ENCODE results near the gene SSX2IP. TPM values are rescaled to one million over a fixed set of nuclear protein-coding genes. Genes with fewer than 3 reads are reported as not detected.

The SSX2IP gene
- total and polyA plus RNA-seq, 9 of the 15 experiments (the other 6 are each of a cell fraction or from before 2014, with no cell fraction given), result 20.6 to 96.7 (median 61.7) TPM

GRCh38 chr1:84690397-84691121, at the start of gene SSX2IP (continued):
- TF ChIP-seq CBX1 (IDR thresholded peaks at IDR 0.05; ENCODE audit: low read depth), result 0 out of 2 replicates have a peak, but pooled peaks have one; percentile 3
- no peak for TF ChIP-seq RBM22 (IDR thresholded peaks at IDR 0.05; ENCODE audit: low read depth, low read length, poor library complexity, severe bottlenecking)
- no peak for TF ChIP-seq CHD1 (IDR thresholded peaks at IDR 0.05; ENCODE audit: low read length)
- peak; percentile 61; the same call in 1 of the 2 replicates for TF ChIP-seq GABPB1 (CRISPR knock-in tag; IDR thresholded peaks at IDR 0.05)
- TF ChIP-seq NFYB (IDR thresholded peaks at IDR 0.05; ENCODE audit: extremely low read depth, insufficient read length), result peak; percentile 84
- no peak for TF ChIP-seq NR2F6 (CRISPR knock-in tag; IDR thresholded peaks at IDR 0.05)
- peak; percentile 83; the same call in 1 of the 2 replicates for TF ChIP-seq XRCC5 (IDR thresholded peaks at IDR 0.05; ENCODE audit: low read depth, low read length)
- no peak for TF ChIP-seq BCOR (IDR thresholded peaks at IDR 0.05)
- no peak for TF ChIP-seq SFPQ (IDR thresholded peaks at IDR 0.05; ENCODE audit: low read depth, low read length)
- no peak for TF ChIP-seq TFAM (CRISPR knock-in tag; conservative IDR thresholded peaks at IDR 0.05)
- TF ChIP-seq ZNF507 (tag; conservative IDR thresholded peaks at IDR 0.05), result no peak
- no peak for TF ChIP-seq ESRRB (CRISPR knock-in tag; IDR thresholded peaks at IDR 0.05; ENCODE audit: borderline replicate concordance)
- no peak for TF ChIP-seq MAFF (IDR thresholded peaks at IDR 0.05; ENCODE audit: low read length)
- TF ChIP-seq USF2 (CRISPR knock-in tag; IDR thresholded peaks at IDR 0.05), result no peak
- no peak for TF ChIP-seq ZNF830 (CRISPR knock-in tag; IDR thresholded peaks at IDR 0.05)
- TF ChIP-seq HEY1 (CRISPR knock-in tag; IDR thresholded peaks at IDR 0.05; ENCODE audit: borderline replicate concordance), result no peak
- no peak for TF ChIP-seq CREBBP (IDR thresholded peaks at IDR 0.05; ENCODE audit: low read depth, low read length)
- TF ChIP-seq, protein P1, sequence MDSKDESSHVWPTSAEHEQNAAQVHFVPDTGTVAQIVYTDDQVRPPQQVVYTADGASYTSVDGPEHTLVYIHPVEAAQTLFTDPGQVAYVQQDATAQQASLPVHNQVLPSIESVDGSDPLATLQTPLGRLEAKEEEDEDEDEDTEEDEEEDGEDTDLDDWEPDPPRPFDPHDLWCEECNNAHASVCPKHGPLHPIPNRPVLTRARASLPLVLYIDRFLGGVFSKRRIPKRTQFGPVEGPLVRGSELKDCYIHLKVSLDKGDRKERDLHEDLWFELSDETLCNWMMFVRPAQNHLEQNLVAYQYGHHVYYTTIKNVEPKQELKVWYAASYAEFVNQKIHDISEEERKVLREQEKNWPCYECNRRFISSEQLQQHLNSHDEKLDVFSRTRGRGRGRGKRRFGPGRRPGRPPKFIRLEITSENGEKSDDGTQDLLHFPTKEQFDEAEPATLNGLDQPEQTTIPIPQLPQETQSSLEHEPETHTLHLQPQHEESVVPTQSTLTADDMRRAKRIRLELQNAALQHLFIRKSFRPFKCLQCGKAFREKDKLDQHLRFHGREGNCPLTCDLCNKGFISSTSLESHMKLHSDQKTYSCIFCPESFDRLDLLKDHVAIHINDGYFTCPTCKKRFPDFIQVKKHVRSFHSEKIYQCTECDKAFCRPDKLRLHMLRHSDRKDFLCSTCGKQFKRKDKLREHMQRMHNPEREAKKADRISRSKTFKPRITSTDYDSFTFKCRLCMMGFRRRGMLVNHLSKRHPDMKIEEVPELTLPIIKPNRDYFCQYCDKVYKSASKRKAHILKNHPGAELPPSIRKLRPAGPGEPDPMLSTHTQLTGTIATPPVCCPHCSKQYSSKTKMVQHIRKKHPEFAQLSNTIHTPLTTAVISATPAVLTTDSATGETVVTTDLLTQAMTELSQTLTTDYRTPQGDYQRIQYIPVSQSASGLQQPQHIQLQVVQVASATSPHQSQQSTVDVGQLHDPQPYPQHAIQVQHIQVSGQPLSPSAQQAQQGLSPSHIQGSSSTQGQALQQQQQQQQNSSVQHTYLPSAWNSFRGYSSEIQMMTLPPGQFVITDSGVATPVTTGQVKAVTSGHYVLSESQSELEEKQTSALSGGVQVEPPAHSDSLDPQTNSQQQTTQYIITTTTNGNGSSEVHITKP (IDR thresholded peaks at IDR 0.05; ENCODE audit: partially characterized antibody), result no peak
- no peak for TF ChIP-seq MTA2 (IDR thresholded peaks at IDR 0.05; ENCODE audit: low read depth)
- TF ChIP-seq MTA1 (IDR thresholded peaks at IDR 0.05; ENCODE audit: borderline replicate concordance), result no peak
- peak; percentile 58; the same call in 1 of the 2 replicates for TF ChIP-seq HDAC2 (IDR thresholded peaks at IDR 0.05)
- TF ChIP-seq HNRNPH1 (optimal IDR thresholded peaks at IDR 0.05; ENCODE audit: low read depth, low read length), result no peak
- TF ChIP-seq DMBX1 (CRISPR knock-in tag; IDR thresholded peaks at IDR 0.05; ENCODE audit: borderline replicate concordance), result no peak
- TF ChIP-seq GATA2 (CRISPR knock-in tag; IDR thresholded peaks at IDR 0.05), result no peak

Measured in K562 (cell line).